GM19328 (cell line): ENCODE results near the gene RAB8A.
"Not testable (repeated sequence)": the region's sequence is repeated elsewhere in the genome, so short reads cannot be mapped to it uniquely, and the experiment has no call there.

Source experiments
- ATAC-seq: cut with Tn5 transposase; IDR thresholded peaks from one replicate; pipeline ENCODE4 v1.9.1; 2021; ENCODE audit warnings: mild to moderate bottlenecking, moderate library complexity; ENCODE audit not compliant: unreplicated experiment

The RAB8A gene

DNA sequence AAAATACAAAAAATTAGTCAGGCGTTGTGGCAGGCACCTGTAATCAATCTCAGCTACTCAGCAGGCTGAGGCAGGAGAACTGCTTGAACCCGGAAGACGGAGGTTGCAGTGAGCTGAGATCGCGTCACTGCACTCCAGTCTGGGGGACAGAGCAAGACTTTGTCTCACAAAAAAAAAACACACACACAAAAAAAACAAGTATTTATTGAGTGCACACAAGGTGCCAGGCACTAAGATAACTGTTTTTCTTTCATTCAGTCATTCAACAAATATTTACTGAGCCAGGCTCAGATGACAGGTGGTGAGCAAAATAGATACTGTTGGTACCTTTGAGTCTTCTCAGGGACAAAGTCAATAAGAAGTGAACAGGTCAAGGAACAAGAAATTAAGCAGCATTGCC is 55.4 kb downstream of the RAB8A start:
- no peak for ATAC-seq

DNA sequence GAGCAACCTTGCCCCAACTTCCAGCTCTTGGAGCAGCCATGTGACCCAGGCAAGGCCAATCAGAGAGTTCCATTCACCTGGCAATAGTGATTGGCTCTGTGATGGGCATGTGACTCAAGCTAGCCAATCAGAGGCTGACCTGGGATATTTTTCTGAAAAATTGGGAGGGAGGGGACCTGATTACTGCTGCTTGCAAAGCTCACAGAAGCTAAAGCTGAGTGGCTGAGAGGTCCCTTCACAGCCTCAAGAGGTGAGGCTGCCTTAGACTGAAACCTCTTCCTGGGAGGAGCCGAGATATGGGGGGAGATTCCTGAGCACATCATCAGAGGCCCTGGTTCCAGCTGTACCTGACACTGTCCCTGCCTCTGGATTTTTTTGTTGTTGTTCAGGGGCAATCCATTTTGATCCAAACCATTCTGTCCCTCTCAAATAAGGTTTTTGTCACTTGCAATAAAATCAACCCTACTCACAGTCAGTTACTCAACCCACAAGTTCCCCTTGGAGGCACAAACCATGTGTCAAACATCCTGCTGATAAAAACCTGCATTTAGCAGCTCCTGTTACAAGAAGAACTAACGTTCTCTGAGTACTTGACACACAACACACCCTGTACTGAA is 56.9 kb downstream of the RAB8A start:
- ATAC-seq, result no peak

DNA sequence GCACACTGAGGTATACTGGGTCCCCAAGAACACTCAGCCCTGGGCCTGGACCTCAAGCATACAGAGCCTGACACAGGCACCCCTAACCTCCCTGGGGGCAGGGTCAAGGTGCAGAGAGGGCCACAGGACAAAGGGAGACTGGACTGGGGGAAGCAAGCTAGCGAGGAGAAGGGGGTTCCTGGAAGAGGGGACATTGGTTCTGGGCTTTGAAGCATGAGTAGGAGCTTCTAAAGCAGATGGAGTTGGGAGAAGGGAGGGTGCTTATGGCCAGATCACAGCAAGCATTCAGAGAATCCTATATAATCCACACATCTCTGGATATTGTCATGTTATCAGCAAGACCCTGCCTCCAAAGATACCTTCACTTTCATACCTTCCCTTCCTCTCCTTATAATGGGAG is 58.4 kb downstream of the RAB8A start:
- ATAC-seq, result no peak

DNA sequence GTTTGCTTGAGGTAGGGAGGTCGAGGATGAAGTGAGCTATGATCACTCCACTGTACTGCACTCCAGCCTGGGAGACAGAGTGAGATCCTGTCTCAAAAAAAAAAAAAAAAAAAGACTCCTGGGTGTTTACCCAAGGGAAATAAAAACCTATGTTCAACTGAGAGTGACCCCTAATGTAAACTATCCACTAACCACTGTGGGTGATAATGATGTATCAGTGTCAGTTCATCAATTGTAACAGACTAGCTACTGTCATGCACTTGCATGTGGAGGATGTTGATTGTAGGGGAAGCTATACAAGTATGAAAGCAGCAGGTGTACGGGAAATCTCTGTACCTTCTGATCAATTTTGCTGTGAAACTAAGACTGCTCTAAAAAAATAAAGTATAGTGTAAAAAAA is 64.3 kb downstream of the RAB8A start:
- ATAC-seq, result no peak

DNA sequence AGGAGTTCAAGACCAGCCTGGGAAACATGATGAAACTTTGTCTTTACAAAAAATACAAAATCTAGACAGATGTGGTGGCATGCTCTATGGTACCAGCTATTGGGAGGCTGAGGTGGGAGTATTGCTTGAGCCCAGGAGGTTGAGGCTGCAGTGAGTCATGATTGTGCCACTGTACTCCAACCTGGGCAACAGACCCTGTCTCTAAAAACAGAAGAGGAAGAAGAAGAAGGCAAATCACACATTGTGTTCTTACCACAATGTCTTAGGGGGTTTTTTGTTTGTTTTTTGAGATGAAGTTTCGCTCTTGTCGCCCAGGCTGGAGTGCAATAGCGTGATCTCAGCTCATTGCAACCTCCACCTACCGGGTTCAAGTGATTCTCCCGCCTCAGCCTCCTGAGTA is 67.2 kb downstream of the RAB8A start:
- ATAC-seq, result not testable (repeated sequence)

DNA sequence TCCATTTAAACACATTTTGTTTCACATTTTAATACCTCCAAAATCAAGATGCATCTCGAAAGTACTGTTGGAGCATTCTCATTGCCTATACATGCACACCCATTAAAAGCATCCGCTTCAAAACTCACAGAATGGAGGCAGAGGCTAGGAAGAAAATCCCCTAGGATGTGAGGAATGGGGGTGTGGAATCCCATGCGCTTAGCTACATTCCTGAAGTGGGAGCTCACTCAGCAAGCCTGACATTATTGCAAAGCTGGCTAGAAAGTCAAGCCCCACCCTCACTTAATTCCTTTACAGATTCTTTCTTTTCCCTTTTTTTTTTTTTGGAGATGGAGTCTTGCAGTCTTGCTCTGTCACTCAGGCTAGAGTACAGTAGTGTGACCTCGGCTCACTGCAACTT is 68.9 kb downstream of the RAB8A start:
- no peak for ATAC-seq
